ENCODE data around the gene DNAI1.

The DNAI1 gene

DNA sequence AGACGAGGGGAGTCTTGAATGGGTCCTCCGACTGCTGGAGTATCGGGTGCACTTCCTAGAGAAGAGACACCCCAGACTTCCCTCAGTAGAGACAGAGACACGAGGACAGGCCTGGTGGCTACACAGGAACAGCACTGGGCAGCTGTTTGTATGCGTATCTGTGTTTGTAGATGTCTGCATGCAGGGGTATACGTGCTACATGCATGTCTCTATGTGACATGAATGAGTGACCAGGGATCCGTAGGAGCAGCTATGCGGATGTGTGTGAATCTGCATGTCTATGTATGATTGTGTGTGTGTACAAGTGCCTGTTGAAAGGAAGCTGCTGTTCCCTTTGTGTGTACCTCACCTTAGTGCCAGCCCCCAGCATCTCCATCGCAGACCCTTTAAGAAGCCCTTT is 99.8 kb downstream of the DNAI1 start:
- in situ Hi-C loops (cut with MboI; ENCODE audit: low pct_unique_long_range_greater_than_20kb, low sequenced_read_pairs, unreplicated experiment), result no loop called here
- no peak for DNase-seq (ENCODE audit: low spot score)
- TF ChIP-seq, protein P1, sequence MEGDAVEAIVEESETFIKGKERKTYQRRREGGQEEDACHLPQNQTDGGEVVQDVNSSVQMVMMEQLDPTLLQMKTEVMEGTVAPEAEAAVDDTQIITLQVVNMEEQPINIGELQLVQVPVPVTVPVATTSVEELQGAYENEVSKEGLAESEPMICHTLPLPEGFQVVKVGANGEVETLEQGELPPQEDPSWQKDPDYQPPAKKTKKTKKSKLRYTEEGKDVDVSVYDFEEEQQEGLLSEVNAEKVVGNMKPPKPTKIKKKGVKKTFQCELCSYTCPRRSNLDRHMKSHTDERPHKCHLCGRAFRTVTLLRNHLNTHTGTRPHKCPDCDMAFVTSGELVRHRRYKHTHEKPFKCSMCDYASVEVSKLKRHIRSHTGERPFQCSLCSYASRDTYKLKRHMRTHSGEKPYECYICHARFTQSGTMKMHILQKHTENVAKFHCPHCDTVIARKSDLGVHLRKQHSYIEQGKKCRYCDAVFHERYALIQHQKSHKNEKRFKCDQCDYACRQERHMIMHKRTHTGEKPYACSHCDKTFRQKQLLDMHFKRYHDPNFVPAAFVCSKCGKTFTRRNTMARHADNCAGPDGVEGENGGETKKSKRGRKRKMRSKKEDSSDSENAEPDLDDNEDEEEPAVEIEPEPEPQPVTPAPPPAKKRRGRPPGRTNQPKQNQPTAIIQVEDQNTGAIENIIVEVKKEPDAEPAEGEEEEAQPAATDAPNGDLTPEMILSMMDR (IDR thresholded peaks at IDR 0.05; ENCODE audit: extremely low read depth, insufficient read depth, missing control alignments), result no peak

DNA sequence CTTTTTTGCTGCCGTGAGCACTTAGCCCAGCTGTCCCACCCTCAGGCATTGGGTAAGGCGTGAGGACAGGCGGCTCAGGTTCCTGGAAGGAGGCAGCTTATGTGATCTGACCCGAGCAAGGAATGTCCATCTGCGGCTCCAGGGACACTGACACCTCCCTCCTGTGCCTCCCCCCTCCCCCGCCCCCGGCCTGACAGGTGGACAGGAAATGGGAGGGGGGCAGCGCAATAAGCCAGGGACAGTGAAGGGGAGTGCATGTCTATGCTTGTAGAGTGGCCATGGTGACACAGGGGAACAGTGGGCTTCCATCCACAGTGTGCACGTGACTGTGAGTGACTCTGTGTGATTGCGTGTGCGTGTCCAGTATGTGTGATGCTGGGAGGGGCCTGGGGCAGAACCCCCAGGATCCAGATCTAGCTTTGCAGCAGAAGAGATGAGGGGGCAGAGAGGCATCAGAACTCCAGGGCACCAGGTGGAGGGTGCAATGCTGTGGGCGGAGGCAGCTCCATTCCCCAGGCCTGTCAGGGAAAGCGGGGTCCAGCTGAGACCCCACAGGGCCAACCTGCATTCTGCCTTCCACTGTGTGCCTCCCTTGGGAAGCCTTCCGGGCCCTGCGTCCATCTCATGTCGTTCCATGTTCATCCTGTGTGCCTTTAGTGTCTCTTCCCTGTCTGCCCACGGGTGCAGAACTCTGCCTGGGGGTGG is 100.5 kb downstream of the DNAI1 start:
- TF ChIP-seq, protein P1 (IDR thresholded peaks at IDR 0.05; ENCODE audit: extremely low read depth, insufficient read depth, missing control alignments), result no peak
- no peak for DNase-seq (ENCODE audit: low spot score)

DNA sequence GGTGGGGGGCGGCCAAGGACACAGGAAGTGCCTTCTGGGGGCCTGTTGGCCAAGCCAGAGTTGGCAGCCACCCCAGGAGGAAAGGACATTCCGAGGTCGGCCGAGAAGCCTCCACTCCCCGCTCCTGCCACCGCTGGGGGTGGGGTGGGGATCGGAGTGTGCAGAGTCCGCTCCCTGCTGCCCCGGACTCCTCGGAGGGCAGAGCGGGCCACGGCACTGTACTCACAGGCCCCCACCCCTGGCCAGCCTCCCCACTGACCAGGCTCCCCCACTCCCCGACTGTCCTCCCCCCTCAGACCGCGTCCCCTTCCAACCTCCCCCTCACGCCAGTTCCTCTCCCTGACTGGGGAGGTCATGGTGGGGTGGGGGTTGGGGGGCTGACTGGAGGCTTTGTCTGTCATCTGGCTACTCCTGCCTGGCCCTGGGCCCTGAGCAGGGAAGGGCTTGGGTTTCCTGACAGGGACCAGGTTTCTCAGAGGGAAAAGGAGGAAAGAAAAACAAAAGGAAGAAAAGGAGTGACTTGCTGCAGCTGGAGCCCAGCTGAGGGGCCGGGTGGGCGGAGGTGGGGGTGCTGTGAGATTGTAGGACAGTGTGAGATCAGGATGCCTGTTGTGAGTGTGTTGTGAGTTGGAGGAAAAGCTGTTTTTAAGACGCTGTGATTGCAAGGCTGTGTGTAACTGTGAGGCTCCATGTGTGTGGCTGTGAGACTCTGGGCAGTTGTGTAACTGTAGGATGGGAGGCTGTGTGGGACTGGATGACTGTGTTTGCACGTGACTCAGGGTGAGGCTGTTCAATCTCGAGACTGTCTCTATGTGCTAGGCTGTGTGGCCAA is 101.2 kb downstream of the DNAI1 start:
- DNase-seq (ENCODE audit: low spot score), result no peak
- in situ Hi-C loops (cut with MboI; ENCODE audit: low pct_unique_long_range_greater_than_20kb, low sequenced_read_pairs, unreplicated experiment), result no loop called here
- TF ChIP-seq, protein P1 (IDR thresholded peaks at IDR 0.05; ENCODE audit: extremely low read depth, insufficient read depth, missing control alignments), result no peak

More for the DNA sequence above, 100.5 kb downstream of the DNAI1 start:
- in situ Hi-C loops (cut with MboI; ENCODE audit: low pct_unique_long_range_greater_than_20kb, low sequenced_read_pairs, unreplicated experiment), result no loop called here

GRCh38 chr9:34560599-34561214 is 102.1 kb downstream of the DNAI1 start:
- TF ChIP-seq, protein P1 (IDR thresholded peaks at IDR 0.05; ENCODE audit: extremely low read depth, insufficient read depth, missing control alignments), result no peak
- in situ Hi-C loops (cut with MboI; ENCODE audit: low pct_unique_long_range_greater_than_20kb, low sequenced_read_pairs, unreplicated experiment), result no loop called here
- DNase-seq (ENCODE audit: low spot score), result no peak

DNA sequence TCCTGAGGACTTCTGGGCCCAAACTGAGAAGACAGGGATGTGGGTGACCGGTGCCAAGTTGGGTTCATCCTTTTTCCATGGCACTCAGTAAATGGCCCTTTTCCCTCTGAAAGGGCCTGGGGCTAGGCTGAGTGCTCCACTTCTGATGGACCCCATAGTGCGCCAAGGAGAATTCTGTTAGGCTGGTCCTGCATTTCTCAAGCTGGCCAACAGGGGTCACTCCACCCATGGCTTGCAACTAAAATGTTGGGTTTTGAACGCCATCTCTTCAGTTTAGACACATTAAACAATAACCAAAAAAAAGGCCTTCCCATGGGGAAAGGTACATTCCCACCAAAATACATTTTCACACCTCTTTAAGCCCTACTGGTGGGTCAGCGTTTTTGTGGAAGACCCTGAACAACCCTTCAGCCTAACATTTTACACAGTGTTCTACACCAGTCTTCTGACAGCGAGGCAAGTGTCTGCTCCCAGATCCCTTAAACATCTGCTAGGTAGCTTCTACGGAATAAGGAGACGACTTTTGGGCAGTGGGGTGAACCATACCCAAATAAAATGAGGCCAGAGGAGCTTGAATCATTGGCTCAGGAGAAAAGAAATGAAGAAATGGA is 103.6 kb downstream of the DNAI1 start:
- TF ChIP-seq, protein P1 (IDR thresholded peaks at IDR 0.05; ENCODE audit: extremely low read depth, insufficient read depth, missing control alignments), result peak; percentile 57
- in situ Hi-C loops (cut with MboI; ENCODE audit: low pct_unique_long_range_greater_than_20kb, low sequenced_read_pairs, unreplicated experiment), result no loop called here
- peak; percentile 71 for DNase-seq (ENCODE audit: low spot score)

DNA sequence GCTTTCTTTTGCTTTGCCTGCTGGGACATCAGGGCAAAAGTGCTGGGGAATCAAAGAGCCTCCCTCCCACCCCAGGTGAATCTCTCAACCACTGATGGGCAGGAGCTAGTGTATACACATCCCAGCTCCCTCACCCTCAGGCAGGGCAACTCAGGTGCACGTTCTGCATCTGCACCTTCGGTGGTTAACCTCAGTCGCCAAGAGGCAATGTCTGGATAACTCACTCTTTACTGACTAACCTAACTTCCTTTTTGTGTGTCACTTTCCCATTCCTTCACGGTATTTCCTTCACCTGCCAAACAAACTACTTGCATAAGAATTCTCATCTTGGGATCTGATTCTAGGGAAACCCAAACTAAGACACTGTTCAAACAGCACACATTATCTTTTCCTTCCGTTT is 104.7 kb downstream of the DNAI1 start:
- TF ChIP-seq, protein P1 (IDR thresholded peaks at IDR 0.05; ENCODE audit: extremely low read depth, insufficient read depth, missing control alignments), result no peak
- in situ Hi-C loops (cut with MboI; ENCODE audit: low pct_unique_long_range_greater_than_20kb, low sequenced_read_pairs, unreplicated experiment), result no loop called here
- no peak for DNase-seq (ENCODE audit: low spot score)
